GM11168 (cell line): ENCODE results near the gene TMEM236.

ENCODE experiments used
- in situ Hi-C: fragments of 300-500 bp; cut with MboI; formaldehyde crosslinking; loops from one replicate; pipeline ENCODE4 v1.12.0; 2022; ENCODE audit warnings: low sequenced_read_pairs; ENCODE audit not compliant: unreplicated experiment

The TMEM236 gene

DNA sequence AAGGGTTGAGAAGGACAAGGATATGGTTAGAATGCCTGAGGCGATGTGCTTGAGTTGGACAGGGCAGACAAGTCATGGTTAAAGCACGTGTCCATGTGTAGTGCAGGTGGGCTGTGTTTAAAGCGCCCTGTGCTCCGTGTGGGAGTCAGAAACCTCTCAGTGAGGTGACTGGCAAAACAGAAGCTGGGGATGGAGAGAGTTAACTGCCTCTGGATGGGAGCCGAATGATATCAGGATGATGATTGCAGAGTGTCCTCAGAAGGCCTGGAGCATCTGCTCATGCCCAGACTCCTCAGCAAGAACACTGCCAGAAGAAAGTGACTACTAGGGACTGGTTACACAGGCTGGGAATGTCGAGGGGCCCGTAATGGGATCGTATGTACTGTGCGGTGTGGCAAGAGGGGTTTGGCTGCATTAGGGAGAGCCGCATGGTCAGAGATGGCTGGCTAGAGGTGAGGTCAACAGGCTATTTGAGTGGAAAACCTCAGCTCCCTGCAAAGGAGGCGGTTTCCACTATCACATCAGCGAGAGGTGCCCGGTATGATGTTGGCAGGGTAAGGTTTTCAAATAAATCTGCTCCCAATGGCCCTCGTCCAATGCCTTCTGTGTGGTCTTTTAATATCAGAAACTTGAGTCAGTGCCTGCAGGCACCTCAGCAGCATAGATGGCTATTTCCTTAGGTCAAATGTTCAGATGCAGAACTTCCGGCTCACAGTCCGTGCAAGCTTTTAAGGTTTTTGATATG is 31.1 kb downstream of the TMEM236 start:
- in situ Hi-C loops, result no loop called here

DNA sequence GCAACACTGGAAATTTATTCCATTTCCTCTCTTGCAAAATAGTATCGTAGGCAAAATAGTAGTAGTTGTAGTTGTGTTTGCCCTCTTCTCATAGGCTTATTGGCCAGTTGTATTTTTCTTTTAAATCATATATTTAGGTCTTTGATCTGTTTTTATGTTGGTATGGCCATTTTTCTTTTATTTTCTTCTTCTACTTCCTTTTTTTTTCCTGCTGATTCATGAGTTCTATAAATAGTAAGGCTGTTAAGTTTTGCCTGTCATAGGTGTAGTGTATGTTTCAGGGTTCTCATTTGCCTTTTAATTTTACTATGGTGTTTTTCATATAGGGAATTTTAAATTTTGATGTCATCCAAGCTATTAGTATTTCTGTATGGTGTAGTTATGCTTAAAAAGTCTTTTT is 31.8 kb downstream of the TMEM236 start:
- in situ Hi-C loops, result no loop called here

DNA sequence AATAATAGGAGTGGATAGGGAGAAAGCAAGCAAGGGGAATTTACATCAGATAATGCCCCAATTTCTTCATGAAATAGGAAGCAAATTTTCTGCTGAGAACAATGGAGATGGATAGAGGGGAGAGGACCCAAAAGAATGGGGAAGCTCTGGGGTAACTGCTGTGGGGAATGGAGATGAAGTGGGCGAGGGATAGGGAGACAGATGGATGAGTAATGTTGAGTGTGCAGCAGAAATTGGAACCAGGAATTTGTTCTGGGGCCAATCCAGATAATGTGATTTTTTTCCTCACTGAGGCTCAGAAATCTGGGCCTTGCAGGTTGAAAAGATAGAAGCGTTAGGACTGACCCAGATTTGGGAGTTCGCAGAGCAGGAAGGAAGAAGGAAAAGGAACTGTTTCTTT is 32.7 kb downstream of the TMEM236 start:
- in situ Hi-C loops, result no loop called here

DNA sequence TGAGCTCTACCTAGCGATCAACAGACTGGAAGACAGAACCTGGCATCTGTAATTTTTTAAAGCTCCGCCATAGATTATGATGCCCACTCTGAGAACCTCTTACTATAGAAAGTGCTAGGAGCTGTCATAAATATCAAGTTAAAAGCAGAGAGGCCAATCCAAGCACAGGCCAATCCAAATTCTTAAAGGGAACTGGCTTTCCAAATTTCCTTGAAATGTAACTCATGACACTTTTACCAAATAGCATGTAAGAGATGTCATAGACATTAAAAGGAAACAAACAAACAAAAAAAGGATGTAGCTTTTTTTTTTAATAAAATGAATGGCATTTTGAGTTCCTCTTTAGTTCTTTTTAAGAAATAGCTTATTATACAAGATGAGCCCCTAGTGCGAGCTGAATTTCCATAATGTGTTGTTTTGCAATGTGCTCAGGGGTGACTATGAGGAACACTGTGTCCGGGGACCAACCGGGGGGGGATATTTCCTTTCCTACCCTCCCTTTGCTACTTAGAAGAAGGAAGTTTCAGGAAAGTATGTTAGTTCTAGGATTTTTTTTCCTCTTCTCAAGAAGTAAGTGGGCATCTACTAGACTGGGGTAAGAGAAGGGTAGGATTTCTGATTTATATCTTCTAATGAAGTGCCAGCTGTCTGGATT is 33.4 kb downstream of the TMEM236 start:
- in situ Hi-C loops, result no loop called here

DNA sequence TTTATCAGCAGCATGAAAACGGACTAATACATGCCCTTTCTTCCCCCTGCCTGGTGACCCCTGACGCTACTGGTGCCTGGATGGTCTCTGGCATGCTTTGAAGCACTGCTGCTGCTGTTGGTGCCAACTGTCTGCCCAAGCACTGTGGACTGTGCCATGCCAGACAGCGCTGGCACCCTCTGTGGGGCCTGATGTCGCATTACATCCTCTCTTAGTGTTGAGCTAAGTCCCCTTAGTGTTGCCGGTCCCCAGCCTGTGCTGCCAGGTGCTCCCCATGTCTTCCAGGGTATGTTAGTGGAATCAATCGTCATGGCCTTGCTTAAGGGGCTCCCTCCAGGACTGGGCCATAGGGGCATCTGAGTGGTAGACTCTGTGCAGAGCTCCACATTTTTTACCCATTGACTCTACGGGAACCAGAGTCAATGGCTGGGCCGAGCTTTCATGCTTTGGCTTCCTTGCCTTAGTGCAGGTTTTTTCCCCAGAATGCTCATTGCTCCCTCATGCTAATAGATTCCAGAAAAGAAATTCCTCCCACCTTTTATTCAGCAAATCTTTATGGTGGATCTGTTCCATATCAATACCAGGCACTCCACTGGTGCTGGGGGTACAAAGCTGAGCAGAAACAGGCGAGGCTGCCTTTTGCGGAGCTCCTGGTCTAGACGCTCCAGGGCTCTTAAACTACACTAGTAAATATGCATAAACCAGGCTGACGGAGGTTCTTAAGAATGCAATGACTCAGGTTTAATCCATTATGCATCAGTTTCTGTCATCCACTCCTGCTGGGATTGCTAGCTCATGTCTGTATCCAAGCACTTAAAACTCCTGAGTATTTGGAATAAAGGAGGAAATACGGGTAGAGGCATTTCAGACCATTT is 35.3 kb downstream of the TMEM236 start:
- in situ Hi-C loops, result no loop called here

DNA sequence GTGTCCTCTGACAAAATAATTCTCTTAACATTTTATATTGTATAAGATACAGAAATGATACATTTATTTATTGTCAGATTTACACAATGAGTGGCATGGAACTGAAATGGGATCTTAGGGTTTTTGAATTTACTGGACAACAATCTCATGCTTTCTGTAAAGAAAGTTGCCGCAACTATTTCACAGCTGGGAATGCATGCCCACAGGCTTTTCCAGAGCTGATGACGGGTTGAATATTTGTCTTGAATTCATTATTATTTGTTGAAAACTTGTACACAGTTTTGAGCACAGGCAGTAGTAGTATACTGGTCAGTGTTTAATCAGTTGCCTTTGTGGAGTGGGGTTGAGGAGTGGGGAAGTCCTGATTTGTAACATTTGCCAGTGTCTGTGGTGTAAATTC is 36.6 kb downstream of the TMEM236 start:
- in situ Hi-C loops, result no loop called here

DNA sequence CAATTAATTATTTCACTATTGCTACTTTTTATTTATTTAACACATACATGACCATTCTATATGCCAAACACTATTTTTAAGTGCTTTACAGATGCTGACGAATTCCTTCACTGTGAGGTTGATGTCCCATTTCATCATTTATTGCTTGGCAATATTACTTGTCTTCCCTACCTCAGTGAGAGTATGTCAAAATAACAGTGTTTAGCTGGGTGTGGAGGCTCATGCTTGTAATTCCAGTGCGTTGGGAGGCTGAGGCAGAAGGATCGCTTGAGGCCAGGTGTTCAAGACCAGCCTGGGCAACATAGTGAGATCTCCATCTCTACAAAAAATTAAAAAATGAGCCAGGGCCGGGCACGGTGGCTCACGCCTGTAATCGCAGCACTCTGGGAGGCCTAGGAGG is 37.4 kb downstream of the TMEM236 start:
- in situ Hi-C loops, result no loop called here

DNA sequence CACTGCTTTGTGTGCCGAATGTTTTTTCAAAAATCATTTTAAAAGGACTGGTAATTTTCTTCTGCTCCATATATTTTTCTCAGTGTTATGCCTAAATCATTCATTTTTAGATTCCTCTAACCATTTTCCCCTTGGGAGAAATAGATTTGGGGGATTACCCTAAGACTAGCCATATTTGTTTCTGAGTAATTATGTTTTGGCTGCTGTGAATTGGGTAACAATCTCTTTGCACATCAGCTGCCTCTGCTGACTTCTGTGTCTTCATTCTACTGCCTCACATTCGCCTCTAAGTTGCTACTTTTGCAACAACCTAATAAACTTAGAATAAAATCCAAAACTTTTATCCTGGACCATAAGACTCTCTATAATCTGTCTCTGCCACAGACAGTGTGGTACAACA is 38.6 kb downstream of the TMEM236 start:
- in situ Hi-C loops, result no loop called here

DNA sequence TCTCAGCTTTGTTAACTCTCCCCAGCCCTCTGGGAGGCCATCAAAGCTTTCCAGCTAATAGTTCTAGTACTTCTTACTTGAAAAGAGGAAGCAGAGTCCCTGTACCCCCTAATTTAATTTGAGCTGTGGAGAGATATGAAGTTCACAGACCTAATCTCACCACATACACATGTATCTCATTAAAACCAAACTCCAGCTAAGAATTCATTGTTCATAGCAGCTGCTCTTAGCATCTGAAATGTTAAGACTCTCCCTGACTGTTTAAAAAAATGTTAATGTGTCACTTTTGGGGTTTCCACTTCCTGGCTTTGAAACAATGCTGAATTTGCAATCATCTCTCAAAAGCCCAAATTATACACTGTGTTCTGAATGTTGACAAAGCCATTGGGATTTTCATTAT is 41.0 kb downstream of the TMEM236 start:
- in situ Hi-C loops, result no loop called here

DNA sequence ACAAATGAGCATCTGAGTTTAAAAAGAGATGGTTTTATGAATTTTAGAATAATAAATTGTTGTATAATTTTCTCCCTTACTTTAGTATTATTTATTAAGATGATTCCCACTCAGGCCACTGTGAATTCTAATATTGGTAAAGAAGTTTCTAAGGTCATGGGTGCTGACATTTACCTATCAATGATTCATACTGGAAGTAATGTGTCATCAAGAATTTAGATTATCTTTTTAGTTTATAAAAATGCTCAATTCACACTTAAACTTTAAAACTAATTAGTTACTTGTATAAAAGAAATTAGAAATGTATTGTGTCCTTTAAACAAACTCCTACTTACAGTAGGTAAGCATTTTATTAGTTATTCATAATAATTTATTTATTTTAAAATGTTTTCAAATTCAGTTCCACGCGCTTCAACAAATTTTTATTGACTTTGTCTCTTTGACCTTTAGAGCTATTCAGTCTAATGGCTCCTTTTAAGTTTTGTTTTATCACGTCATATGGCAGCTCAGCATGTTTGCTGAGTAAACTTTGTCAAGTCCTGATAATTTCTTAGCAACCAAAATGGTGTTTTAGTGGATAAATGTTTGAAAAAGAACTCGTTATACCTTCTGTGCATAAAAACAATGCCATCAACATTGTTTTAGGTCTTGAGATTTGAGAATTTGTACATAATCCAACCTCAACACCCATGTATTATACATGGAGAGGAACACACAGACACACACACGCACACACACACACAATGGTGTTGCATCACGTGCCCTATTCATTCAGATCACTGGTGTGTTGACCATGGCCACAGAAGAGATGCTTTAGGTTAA is 42.0 kb downstream of the TMEM236 start:
- in situ Hi-C loops, result no loop called here

DNA sequence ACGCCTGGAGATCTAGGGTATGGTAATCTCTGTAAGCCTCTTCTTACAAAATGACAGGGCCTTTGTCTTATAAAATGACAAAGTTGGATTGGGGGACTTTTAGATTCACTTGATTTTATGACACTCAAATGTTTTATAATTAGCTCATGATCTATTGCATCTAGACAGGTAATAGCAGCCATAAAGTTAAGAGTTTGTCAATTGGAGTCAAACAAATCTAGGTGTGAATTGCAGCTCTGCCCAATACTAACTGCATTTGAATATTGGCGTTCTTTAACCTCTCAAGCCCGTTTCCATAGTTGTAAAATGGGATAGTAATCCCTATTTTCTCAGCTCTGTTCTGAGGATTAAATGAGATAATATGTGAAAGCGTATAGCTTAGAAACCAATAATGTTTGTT is 43.1 kb downstream of the TMEM236 start:
- in situ Hi-C loops, result no loop called here

DNA sequence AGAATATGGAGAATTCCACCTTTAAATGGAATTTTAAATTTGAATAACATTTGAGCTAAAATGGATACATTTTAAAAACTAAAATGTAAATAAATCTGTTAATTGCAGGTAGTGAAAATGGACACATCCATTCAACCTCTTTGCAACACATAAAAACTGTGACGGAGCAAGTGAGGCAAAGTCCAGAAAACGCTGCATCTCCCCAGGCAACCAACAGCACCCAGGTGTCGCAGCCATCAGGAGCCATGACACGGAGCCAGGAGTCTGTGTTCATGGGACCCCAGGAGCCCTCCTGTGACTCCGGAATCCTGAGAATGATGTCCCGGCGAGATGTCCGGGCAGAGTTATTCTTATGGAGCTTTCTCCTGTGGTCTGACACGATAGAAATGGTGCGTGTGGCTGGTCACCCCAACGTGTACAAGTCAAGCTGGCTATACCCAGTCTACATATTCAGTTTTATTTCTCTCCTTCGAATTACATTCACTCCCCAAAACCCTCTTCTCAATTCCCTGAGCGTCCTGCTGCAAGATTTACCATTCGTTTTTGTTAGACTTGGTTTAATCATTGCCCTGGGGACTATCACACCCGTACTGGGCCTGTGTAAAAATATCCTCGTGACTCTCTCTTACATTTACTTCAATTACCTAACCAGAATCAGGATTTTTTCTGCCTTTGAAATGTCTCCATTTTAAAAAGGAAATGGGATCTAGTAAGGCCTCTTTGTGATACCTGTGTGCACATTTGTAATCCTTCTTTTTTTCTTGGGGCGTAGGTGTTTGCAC is 44.0 kb downstream of the TMEM236 start:
- in situ Hi-C loops, result no loop called here

DNA sequence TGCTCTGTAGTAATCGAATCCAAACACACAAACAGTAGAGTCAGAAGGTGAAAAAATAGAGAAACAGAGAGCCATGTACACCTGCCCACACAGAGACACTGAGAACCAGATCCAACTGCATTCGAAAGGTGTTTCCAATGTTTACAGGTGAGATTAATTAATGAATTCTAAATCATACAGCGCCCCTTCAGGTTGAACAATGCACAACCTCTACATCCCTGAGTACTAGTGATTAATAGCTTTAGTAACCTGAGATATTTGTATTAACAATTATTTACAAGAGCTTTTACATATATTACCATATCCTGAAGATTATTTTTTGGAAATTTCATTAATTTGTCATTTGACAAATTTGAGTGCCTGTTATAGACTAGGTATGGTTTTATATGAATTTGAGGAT is 49.5 kb downstream of the TMEM236 start:
- in situ Hi-C loops, result no loop called here

DNA sequence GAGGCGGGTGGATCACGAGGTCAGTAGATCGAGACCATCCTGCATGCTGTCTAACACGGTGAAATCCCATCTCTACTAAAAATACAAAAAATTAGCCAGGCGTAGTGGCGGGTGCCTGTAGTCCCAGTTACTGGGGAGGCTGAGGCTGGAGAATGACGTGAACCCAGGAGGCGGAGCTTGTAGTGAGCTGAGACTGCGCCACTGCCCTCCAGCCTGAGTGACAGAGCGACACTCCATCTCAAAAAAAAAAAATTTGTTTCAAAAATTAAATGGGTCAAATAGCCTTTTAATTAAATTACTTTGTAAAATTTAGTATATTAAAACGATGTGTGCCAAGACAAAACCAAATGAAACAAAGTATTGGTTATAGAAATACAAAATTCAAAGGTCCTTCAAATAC is 50.3 kb downstream of the TMEM236 start:
- in situ Hi-C loops, result no loop called here

DNA sequence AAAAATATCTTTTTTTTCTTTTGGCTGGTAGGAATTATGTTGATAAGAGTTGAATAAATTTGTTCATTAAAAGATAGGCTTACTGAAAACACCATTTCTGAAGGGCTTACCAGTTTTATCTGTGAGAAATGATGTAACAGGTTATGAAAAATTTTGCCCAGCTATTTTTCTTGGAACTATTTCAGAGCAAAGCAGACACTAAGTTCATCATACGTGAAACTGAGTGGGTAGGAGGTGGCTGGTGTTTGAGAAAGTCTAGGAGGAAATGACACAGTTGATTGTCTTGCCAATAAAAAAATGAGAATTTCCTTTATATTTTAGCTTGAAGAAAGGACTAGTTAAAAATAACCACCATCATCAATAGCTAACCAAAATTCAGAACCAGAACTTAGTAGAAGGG is 51.0 kb downstream of the TMEM236 start:
- in situ Hi-C loops, result no loop called here

DNA sequence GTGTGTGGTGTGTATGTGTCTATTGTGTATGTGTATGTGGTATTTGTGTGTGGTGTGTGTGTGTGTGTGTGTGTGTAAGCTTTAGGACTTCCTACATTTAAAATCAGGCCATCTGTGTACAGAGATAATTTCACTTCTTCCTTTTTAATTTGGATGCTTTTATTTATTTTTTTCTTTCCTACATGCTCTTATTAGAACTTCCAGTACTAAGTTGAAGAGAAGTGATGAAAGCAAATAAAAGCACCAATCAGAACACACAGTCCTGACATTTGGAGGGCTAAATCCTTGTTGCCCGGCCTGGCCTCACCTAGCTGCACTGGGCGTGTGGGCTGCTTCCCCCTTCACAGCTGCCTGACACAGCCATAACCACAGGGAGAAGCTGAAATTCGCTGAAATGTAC is 53.3 kb downstream of the TMEM236 start:
- in situ Hi-C loops, result no loop called here

DNA sequence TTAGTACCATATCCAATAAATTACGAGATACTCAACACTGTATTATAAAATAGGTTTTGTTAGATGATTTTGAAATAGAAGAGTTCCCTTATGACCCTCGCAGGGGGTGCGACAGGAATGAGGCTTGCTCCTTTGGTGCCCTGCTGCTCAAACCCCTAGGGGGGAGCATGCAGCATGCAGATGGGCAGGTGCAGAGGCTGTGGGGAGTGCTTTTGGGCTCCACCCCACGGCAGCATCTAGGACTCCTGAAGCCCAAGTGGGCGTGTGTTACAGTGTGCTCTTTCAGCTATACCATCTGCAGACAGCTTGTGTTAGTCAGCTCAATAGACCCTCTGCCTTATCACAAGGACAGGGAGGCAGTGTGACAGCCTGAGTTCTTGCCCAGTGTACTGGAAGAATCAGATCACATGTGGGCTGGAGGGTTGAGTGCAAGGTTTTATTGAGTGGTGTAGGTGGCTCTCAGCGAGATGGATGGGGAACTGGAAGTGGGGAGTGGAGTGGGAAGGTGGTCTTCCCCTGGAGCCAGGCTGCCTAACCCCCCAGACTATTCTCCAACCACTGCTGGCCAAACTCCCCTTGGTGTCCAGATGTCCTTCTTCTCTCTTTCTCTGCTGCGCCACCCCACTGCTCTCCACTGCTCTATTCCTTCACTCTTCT is 54.0 kb downstream of the TMEM236 start:
- in situ Hi-C loops, result no loop called here

DNA sequence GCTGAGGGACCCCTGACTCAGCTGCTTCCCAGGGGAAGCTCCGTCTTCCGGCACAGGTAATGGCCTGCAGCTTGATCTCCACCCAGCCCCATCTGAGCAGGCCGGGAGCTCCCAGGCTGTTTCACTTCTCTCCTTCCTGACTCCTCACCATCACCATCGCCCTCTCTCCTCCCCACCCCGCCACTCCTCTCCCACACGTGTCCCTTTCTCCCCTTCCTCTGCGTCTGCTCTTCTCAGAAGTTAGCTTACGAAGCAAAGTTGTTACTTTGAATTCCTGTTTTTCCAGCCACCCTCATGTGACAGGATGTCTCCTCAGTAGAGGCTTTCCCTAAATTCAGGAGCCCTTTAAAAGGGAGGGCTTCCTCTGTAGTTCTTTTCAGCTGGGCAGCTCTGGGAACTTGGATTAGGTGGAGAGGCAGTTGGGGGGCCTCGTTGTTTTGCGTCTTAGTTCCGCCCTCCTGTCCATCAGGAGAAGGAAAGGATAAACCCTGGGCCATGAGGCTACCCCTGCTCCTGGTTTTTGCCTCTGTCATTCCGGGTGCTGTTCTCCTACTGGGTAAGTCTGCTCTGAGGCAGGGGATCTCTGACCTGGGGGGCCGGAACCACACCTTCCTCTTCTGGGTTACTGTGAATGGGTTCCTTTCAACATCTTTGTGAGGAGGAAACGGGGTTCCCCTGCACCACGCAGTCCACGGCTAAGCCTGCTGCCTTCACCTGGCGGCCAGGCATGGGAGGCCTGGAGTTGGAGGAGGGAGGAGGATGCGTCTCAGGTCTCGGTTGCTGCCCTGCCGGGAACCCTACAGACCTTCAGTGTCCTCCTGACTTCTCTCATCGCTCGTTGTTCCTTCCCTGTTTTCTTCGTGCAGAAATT is 57.2 kb downstream of the TMEM236 start, which contains the start of gene MRC1:
MRC1 (plus strand) TSS at position 378 of the 871 bp plus-strand sequence; CDS start at position 496, 118 bp downstream.
- in situ Hi-C loops, result no loop called here
